PFSK-1 (cell line): ENCODE measurements around the gene LRMDA.

Experiments
- TAF1 ChIP-seq: IDR thresholded peaks from 2 replicates; pipeline ENCODE4 v1.6.1; 2012; ENCODE audit warnings: low read length, control low read depth, borderline replicate concordance; ENCODE audit not compliant: insufficient read depth
- TF ChIP-seq, protein P1 (sequence below), 2 experiments: IDR thresholded peaks; 2 replicates each; pipeline versions ENCODE4 v1.6.1 to v1.8.0; 2011 to 2012; ENCODE audit warnings: low read depth in 2 of 2, low read length in 2 of 2, control low read depth in 1 of 2, inconsistent platforms in 1 of 2, mild to moderate bottlenecking in 1 of 2, moderate library complexity in 1 of 2; ENCODE audit not compliant: insufficient read depth in 1 of 2

DNA sequence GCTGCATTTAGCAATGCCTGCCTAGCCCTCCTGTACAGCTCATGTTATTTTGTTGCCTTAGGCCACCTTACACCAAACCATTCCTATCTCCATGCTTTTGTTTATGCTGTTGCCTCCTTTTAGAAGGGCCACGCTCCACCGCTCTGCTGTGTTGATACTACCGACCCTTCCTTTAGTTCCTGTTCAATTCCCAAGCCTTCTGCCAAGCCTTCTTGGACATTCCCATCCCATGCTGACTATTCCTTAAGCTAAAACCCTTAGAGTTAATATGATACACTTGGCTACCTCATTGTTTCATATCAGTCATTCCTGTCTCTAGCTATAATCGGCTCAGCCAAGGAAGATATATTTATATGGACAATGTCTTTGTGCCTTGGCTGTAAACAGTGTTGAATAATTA, 705.5 kb downstream of the LRMDA start:
- TF ChIP-seq, protein P1, sequence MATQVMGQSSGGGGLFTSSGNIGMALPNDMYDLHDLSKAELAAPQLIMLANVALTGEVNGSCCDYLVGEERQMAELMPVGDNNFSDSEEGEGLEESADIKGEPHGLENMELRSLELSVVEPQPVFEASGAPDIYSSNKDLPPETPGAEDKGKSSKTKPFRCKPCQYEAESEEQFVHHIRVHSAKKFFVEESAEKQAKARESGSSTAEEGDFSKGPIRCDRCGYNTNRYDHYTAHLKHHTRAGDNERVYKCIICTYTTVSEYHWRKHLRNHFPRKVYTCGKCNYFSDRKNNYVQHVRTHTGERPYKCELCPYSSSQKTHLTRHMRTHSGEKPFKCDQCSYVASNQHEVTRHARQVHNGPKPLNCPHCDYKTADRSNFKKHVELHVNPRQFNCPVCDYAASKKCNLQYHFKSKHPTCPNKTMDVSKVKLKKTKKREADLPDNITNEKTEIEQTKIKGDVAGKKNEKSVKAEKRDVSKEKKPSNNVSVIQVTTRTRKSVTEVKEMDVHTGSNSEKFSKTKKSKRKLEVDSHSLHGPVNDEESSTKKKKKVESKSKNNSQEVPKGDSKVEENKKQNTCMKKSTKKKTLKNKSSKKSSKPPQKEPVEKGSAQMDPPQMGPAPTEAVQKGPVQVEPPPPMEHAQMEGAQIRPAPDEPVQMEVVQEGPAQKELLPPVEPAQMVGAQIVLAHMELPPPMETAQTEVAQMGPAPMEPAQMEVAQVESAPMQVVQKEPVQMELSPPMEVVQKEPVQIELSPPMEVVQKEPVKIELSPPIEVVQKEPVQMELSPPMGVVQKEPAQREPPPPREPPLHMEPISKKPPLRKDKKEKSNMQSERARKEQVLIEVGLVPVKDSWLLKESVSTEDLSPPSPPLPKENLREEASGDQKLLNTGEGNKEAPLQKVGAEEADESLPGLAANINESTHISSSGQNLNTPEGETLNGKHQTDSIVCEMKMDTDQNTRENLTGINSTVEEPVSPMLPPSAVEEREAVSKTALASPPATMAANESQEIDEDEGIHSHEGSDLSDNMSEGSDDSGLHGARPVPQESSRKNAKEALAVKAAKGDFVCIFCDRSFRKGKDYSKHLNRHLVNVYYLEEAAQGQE (IDR thresholded peaks at IDR 0.05; ENCODE audit: insufficient read depth in 1 of 2, low read depth in 2 of 2, low read length in 2 of 2): no peak
- TF ChIP-seq TAF1: no peak
